HG02763 (cell line): ENCODE data around the gene PPL.
"Not testable (repeated sequence)": the region's sequence is repeated elsewhere in the genome, so short reads cannot be mapped to it uniquely, and the experiment has no call there.

Experiments used
- ATAC-seq: cut with Tn5 transposase; IDR thresholded peaks from one replicate; pipeline ENCODE4 v1.9.1; 2021; ENCODE audit warnings: mild to moderate bottlenecking, moderate library complexity; ENCODE audit not compliant: unreplicated experiment

The PPL gene

GRCh38 chr16:4935241-4935855 is 1.6 kb downstream of the PPL start:
- ATAC-seq, result no peak

- ATAC-seq, result no peak
These were observed 2.4 kb downstream of the PPL start for GRCh38 chr16:4934591-4934990.

- ATAC-seq, result no peak
These were observed 3.0 kb downstream of the PPL start for GRCh38 chr16:4933871-4934395.

- ATAC-seq, result no peak
These were observed 3.5 kb downstream of the PPL start for GRCh38 chr16:4933433-4933832.

- ATAC-seq, result no peak
These were observed 5.6 kb downstream of the PPL start for GRCh38 chr16:4931381-4931780.

- ATAC-seq, result not testable (repeated sequence)
These were observed 7.3 kb downstream of the PPL start for GRCh38 chr16:4929619-4930018.

- no peak for ATAC-seq
These were observed 8.7 kb downstream of the PPL start for GRCh38 chr16:4928227-4928626.

- ATAC-seq, result no peak
These were observed 9.3 kb downstream of the PPL start for GRCh38 chr16:4927661-4928060.

- ATAC-seq, result no peak
These were observed 10.0 kb downstream of the PPL start for GRCh38 chr16:4926928-4927327.

GRCh38 chr16:4925791-4926190 is 11.2 kb downstream of the PPL start:
- ATAC-seq, result no peak

GRCh38 chr16:4925293-4925607 is 11.7 kb downstream of the PPL start:
- no peak for ATAC-seq

- no peak for ATAC-seq
These were observed 12.2 kb downstream of the PPL start for GRCh38 chr16:4924593-4925292.

GRCh38 chr16:4923853-4924252 is 13.1 kb downstream of the PPL start:
- no peak for ATAC-seq

GRCh38 chr16:4922721-4923342 is 14.1 kb downstream of the PPL start:
- no peak for ATAC-seq

GRCh38 chr16:4920826-4921225 is 16.1 kb downstream of the PPL start:
- ATAC-seq, result no peak

- ATAC-seq, result no peak
These were observed 18.1 kb downstream of the PPL start for GRCh38 chr16:4918781-4919251.

- ATAC-seq, result no peak
These were observed 19.8 kb downstream of the PPL start for GRCh38 chr16:4917117-4917516.

GRCh38 chr16:4915226-4915761 is 21.7 kb downstream of the PPL start:
- no peak for ATAC-seq

GRCh38 chr16:4914528-4915225 is 22.3 kb downstream of the PPL start:
- ATAC-seq, result no peak

- no peak for ATAC-seq
These were observed 23.0 kb downstream of the PPL start for GRCh38 chr16:4913774-4914525.
